Measurements from ENCODE around the gene USP44. TPM values are rescaled to one million over a fixed set of nuclear protein-coding genes. Genes with fewer than 3 reads are reported as not detected.

Gene USP44
- total and polyA plus RNA-seq, 2 experiments from 2014 or later = 0.54 to 0.76 TPM

DNA sequence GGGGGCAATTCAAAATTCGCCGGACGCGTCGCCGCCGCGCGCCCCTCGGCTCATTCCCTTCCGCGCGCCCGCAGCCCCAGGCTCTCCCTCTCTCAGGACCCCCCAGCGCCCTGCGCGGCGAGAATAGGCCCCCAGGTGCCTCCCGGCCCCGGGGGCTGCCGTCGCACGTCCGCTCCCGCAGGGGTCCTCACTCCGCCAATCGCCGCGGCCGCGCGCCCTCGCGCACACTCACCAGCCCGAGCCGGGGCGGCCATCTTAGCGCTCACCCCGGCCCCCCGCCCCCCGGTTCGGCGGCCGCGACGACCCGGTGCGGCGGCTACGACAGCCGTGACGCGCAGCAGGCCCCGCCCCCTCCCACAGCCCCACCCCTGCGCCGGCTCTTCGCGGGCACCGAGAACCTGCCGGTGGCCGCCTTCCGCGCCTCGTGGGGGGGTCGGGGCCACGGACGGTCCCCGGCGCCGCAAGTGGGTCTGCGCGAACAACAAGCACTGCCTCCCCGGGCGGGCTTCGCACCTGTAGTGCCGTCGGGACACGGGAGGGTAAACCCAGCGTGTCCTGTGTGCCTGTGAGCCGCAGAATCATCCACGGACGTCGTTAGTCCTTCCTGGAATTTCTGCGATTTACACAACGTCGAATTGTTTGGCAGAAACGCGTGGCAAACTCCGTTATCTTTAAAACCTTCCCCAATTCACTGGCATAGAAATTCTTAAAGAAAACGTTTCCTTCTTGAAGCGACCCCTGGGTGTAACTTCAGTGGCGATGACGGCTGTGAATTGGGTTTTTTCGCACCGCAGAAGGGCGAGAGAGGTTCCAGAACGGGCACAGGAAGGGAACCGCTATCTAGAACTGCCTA, 2.5 kb downstream of the USP44 start:
- no peaks in the 10 kb centered on the region for H4K20me1 ChIP-seq (ENCODE audit: insufficient read depth)
- peak overlapping the region; percentile 70 for H3K4me2 ChIP-seq (ENCODE audit: unreplicated experiment)
- H2AFZ ChIP-seq = peak overlapping the region; percentile 87
- WGBS, 2 experiments (ENCODE audit: low coverage in 1 of 2, low lambda C conversion rate in 2 of 2, missing lambda C conversion rate in 2 of 2) = 10 to 16% methylated on average over 53 to 97 of the region's 98 CpGs
- H3K9ac ChIP-seq = peak overlapping the region; percentile 40; the same call in 1 of the 2 replicates
- H3K4me3 ChIP-seq = peak overlapping the region; percentile 71
- peaks cover 27% of the 10 kb centered on the region for H3K27me3 ChIP-seq (replicated peaks; ENCODE audit: insufficient read depth)
- DNase-seq = peak; percentile 48
- H3F3A ChIP-seq (ENCODE audit: insufficient read depth) = peaks cover 4% of the 10 kb centered on the region; the same call in 1 of the 2 replicates
- H3K4me1 ChIP-seq (ENCODE audit: insufficient read depth) = peaks cover 7% of the 10 kb centered on the region; the same call in 1 of the 2 replicates
- in situ Hi-C loops (cut with MboI) = loop anchor here (25.0 kb wide), 1 partner anchor 436 kb away; no protein-coding TSS in a partner anchor
- H3K9me3 ChIP-seq (ENCODE audit: low read depth) = no peaks in the 10 kb centered on the region
- H3K79me2 ChIP-seq (ENCODE audit: insufficient read depth) = no peaks in the 10 kb centered on the region
- no peak overlapping the region for H3K27ac ChIP-seq
- H3K36me3 ChIP-seq (ENCODE audit: low read depth) = no peaks in the 10 kb centered on the region
- no peak for TF ChIP-seq EZH2phosphoT487 (IDR thresholded peaks at IDR 0.05; ENCODE audit: insufficient read depth, low read depth)
- TF ChIP-seq EZH2 (IDR thresholded peaks at IDR 0.05; ENCODE audit: insufficient read depth, poor library complexity, severe bottlenecking) = no peak
- no peaks in the 10 kb centered on the region for H3K9me2 ChIP-seq (ENCODE audit: insufficient read depth)

DNA sequence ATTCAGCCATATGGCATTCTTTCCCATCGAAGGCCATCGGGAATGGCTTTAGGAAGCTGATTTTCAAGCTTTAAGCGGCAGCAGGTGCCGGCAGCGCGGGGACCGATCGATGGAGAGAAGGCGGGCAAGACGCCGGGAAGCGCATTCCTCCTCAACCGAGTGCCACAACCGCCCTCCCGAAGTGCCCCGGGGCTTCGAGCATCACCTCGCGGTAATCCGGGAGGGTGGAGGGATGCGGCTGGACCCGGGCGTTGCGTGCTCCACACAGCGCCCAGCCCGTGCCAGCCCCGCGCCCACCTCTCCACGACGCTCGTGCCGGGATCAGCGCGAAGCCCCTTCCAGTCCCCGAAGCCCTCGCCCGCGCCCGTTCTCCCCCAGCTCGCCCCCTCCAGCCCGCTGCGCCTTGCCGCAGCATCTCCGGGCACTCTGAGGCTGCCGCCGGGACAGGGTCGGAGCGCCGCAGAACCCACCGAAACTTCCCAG, 3.2 kb downstream of the USP44 start:
- TF ChIP-seq EZH2 (IDR thresholded peaks at IDR 0.05; ENCODE audit: insufficient read depth, poor library complexity, severe bottlenecking) (no peak), EZH2phosphoT487 (IDR thresholded peaks at IDR 0.05; ENCODE audit: insufficient read depth, low read depth) (no peak)
- Histone ChIP-seq H3K36me3 (ENCODE audit: low read depth) (no peaks in the 10 kb centered on the region), H3K4me1 (ENCODE audit: insufficient read depth) (peaks cover 7% of the 10 kb centered on the region; the same call in 1 of the 2 replicates), H3K27me3 (replicated peaks; ENCODE audit: insufficient read depth) (peaks cover 27% of the 10 kb centered on the region), H3K9ac (peak overlapping the region; percentile 40; the same call in 1 of the 2 replicates), H3K4me2 (ENCODE audit: unreplicated experiment) (peak overlapping the region; percentile 70), H3K79me2 (ENCODE audit: insufficient read depth) (no peaks in the 10 kb centered on the region), H3K9me2 (ENCODE audit: insufficient read depth) (no peaks in the 10 kb centered on the region), H3K9me3 (ENCODE audit: low read depth) (no peaks in the 10 kb centered on the region), H3F3A (ENCODE audit: insufficient read depth) (peaks cover 4% of the 10 kb centered on the region; the same call in 1 of the 2 replicates), H4K20me1 (ENCODE audit: insufficient read depth) (no peaks in the 10 kb centered on the region), H3K4me3 (peak overlapping the region; percentile 71), H3K27ac (no peak overlapping the region), H2AFZ (peak overlapping the region; percentile 87)
- WGBS, 2 experiments (ENCODE audit: low coverage in 1 of 2, low lambda C conversion rate in 2 of 2, missing lambda C conversion rate in 2 of 2) = 2 to 4% methylated on average over 25 to 50 of the region's 50 CpGs
- in situ Hi-C loops (cut with MboI) = loop anchor here (25.0 kb wide), 1 partner anchor 436 kb away; no protein-coding TSS in a partner anchor
- DNase-seq = peak; percentile 50

DNA sequence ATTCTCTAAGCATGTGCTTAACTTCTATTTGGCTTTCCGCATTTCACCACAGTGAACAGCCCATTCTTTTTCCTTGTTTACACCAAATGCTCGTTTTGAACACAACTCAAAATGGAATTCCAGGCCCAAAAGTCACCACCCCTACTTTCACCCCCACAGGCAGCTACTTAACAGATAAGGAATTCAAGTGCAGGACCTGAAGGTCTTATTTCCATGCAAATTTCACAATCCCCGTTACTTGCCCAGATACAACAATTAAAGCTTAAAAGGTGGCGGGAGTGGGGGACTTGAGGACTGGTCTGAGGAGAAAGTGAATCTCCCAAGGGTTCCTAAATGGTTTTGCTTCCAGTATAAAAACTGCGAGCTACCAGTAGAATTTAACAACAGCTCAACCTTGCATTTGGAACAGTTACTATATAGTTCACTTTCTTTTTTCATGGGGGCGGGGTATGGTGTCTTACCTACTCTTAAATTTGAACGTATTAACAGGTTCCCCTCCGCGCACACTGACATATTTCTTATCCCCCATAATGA, 3.7 kb downstream of the USP44 start:
- Histone ChIP-seq H3K4me2 (ENCODE audit: unreplicated experiment) (peak overlapping the region; percentile 70), H3K4me3 (peak overlapping the region; percentile 71), H3K27me3 (replicated peaks; ENCODE audit: insufficient read depth) (peaks cover 27% of the 10 kb centered on the region), H3K9me2 (ENCODE audit: insufficient read depth) (no peaks in the 10 kb centered on the region), H3K9ac (no peak overlapping the region), H4K20me1 (ENCODE audit: insufficient read depth) (no peaks in the 10 kb centered on the region), H3K36me3 (ENCODE audit: low read depth) (no peaks in the 10 kb centered on the region), H3K9me3 (ENCODE audit: low read depth) (no peaks in the 10 kb centered on the region), H2AFZ (peak overlapping the region; percentile 87), H3F3A (ENCODE audit: insufficient read depth) (peaks cover 4% of the 10 kb centered on the region; the same call in 1 of the 2 replicates), H3K4me1 (ENCODE audit: insufficient read depth) (peaks cover 7% of the 10 kb centered on the region; the same call in 1 of the 2 replicates), H3K27ac (no peak overlapping the region), H3K79me2 (ENCODE audit: insufficient read depth) (no peaks in the 10 kb centered on the region)
- TF ChIP-seq EZH2phosphoT487 (IDR thresholded peaks at IDR 0.05; ENCODE audit: insufficient read depth, low read depth) (no peak), EZH2 (IDR thresholded peaks at IDR 0.05; ENCODE audit: insufficient read depth, poor library complexity, severe bottlenecking) (peak; percentile 70)
- WGBS, 2 experiments (ENCODE audit: low coverage in 1 of 2, low lambda C conversion rate in 2 of 2, missing lambda C conversion rate in 2 of 2) = 22 to 26% methylated on average over 9 of the region's 9 CpGs
- in situ Hi-C loops (cut with MboI) = loop anchor here (25.0 kb wide), 1 partner anchor 435 kb away; no protein-coding TSS in a partner anchor
- peak; percentile 57 for DNase-seq

DNA sequence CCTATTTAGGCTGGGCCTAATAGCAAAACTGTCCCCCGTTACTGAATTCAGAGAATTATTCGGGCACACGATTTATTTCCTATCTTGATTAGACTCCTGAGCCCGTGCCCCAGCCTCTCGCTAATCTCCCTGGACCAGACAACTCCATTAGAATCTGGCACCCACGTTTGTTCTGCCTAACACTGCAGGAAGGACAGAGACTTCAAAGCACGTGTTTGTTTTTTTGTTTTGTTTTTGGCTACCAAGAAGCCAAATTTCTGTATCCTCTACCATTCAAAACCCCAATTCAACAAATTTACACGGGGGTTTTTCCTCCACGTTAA, 4.8 kb downstream of the USP44 start:
- Histone ChIP-seq H3K27me3 (replicated peaks; ENCODE audit: insufficient read depth) (peaks cover 22% of the 10 kb centered on the region), H3F3A (ENCODE audit: insufficient read depth) (peaks cover 4% of the 10 kb centered on the region; the same call in 1 of the 2 replicates), H3K36me3 (ENCODE audit: low read depth) (no peaks in the 10 kb centered on the region), H3K4me3 (no peak overlapping the region), H3K4me1 (ENCODE audit: insufficient read depth) (peaks cover 7% of the 10 kb centered on the region; the same call in 1 of the 2 replicates), H3K9me2 (ENCODE audit: insufficient read depth) (no peaks in the 10 kb centered on the region), H3K79me2 (ENCODE audit: insufficient read depth) (no peaks in the 10 kb centered on the region), H3K9me3 (ENCODE audit: low read depth) (no peaks in the 10 kb centered on the region), H4K20me1 (ENCODE audit: insufficient read depth) (no peaks in the 10 kb centered on the region), H3K9ac (no peak overlapping the region), H3K27ac (no peak overlapping the region), H2AFZ (no peak overlapping the region), H3K4me2 (ENCODE audit: unreplicated experiment) (no peak overlapping the region)
- WGBS, 2 experiments (ENCODE audit: low coverage in 1 of 2, low lambda C conversion rate in 2 of 2, missing lambda C conversion rate in 2 of 2) = 82 to 85% methylated on average over 9 of the region's 9 CpGs
- DNase-seq = no peak
- in situ Hi-C loops (cut with MboI) = loop anchor here (25.0 kb wide), 1 partner anchor 434 kb away; no protein-coding TSS in a partner anchor
- TF ChIP-seq EZH2 (IDR thresholded peaks at IDR 0.05; ENCODE audit: insufficient read depth, poor library complexity, severe bottlenecking) = no peak
- no peak for TF ChIP-seq EZH2phosphoT487 (IDR thresholded peaks at IDR 0.05; ENCODE audit: insufficient read depth, low read depth)

All from GM23248 (cell line).